ENCODE data around the gene NKAP. TPM values are rescaled to one million over a fixed set of nuclear protein-coding genes. Genes with fewer than 3 reads are reported as not detected.

Gene NKAP
- total RNA-seq, 1 donor from 2014 or later = 8.9 TPM

Other genes starting within 250 kb of the NKAP start
- gene SOWAHD, start 185.2 kb downstream of the NKAP start, total RNA-seq = 0.35 and 0.45 TPM in 2 replicates
- gene RPL39, start 152.1 kb downstream of the NKAP start, total RNA-seq = 2,109 and 2,135 TPM in 2 replicates
- 12.4 and 12.6 TPM in 2 replicates for gene UPF3B, start 90.8 kb downstream of the NKAP start, total RNA-seq
- gene RNF113A, start 72.0 kb downstream of the NKAP start, total RNA-seq = 25.2 and 26.7 TPM in 2 replicates
- 75.1 and 79.0 TPM in 2 replicates for gene NDUFA1, start 71.9 kb downstream of the NKAP start, total RNA-seq
- gene AKAP14, start 47.9 kb downstream of the NKAP start, total RNA-seq = not detected in 2 replicates
- not detected in 2 replicates for gene RHOXF2B, start 133.9 kb upstream of the NKAP start, total RNA-seq
- not detected in 2 replicates for gene RHOXF1, start 172.2 kb upstream of the NKAP start, total RNA-seq
- not detected in 2 replicates for gene RHOXF2, start 214.9 kb upstream of the NKAP start, total RNA-seq

Data from activated CD4-positive, alpha-beta T cell treated with anti-CD3 and anti-CD28 coated beads, Interleukin-2, amount 10 ng/mL, durations not matched to agents 24 days and 14 days (primary cell).